B cell (primary cell): ENCODE data around the gene KTI12.

ENCODE experiments used
- EZH2 ChIP-seq: IDR thresholded peaks from 2 replicates; pipeline ENCODE4 v1.6.1; 2012; ENCODE audit warnings: borderline replicate concordance, low read depth, mild to moderate bottlenecking, moderate library complexity, low read length; ENCODE audit not compliant: insufficient read depth, poor library complexity, severe bottlenecking
- TF ChIP-seq, protein P1 (sequence below): fragments of 200-600 bp; IDR thresholded peaks from one replicate; pipeline ENCODE4 v1.8.0; 2022; ENCODE audit warnings: antibody characterized with exemption, mild to moderate bottlenecking

DNA sequence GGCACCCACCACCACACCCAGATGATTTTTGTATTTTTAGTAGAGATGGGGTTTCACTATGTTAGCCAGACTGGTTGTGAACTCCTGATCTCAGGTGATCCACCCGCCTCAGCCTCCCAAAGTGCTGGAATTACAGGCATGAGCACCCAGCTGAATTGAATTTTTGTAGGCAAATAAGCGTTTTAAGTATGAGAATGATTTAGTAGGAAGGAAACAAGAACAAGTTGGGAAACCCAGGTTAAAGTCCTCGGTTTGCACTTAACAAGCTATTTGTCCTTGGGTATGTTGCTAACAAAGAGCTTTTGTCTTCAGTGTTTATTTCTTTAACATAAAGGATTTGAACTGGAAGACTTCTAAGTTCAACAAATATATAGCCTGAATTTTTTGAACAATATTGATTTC, 46.4 kb upstream of the KTI12 start:
- TF ChIP-seq, protein P1, sequence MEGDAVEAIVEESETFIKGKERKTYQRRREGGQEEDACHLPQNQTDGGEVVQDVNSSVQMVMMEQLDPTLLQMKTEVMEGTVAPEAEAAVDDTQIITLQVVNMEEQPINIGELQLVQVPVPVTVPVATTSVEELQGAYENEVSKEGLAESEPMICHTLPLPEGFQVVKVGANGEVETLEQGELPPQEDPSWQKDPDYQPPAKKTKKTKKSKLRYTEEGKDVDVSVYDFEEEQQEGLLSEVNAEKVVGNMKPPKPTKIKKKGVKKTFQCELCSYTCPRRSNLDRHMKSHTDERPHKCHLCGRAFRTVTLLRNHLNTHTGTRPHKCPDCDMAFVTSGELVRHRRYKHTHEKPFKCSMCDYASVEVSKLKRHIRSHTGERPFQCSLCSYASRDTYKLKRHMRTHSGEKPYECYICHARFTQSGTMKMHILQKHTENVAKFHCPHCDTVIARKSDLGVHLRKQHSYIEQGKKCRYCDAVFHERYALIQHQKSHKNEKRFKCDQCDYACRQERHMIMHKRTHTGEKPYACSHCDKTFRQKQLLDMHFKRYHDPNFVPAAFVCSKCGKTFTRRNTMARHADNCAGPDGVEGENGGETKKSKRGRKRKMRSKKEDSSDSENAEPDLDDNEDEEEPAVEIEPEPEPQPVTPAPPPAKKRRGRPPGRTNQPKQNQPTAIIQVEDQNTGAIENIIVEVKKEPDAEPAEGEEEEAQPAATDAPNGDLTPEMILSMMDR = no peak
- TF ChIP-seq EZH2 = no peak
